ENCODE results near the gene SPG11.

GRCh38 chr15:44568338-44568737, 95.1 kb downstream of the SPG11 start:
- TF ChIP-seq CTCF (IDR thresholded peaks at IDR 0.05) (no peak), EZH2 (IDR thresholded peaks at IDR 0.05; ENCODE audit: borderline replicate concordance, insufficient read depth, low read depth, low read length, poor library complexity, severe bottlenecking) (no peak)
